Mesothelial cell of epicardium (in vitro differentiated cells): ENCODE measurements around the gene ZFP30. TPM values are rescaled to one million over a fixed set of nuclear protein-coding genes. Genes with fewer than 3 reads are reported as not detected.
"Not testable (repeated sequence)": the region's sequence is repeated elsewhere in the genome, so short reads cannot be mapped to it uniquely, and the experiment has no call there.

Source experiments
- DNase-seq, 2 experiments: peaks; one replicate each; pipeline ENCODE4 v3.0.0; 2021; ENCODE audit warnings: low spot score in 2 of 2; ENCODE audit not compliant: unreplicated experiment in 2 of 2
- H3K27ac Mint-ChIP-seq: 2 replicates; pipeline ENCODE4 v1.8.0; 2021; ENCODE audit warnings: mixed read lengths
- H3K27me3 Mint-ChIP-seq: 2 replicates; pipeline ENCODE4 v1.8.0; 2021; ENCODE audit warnings: low read depth, mixed read lengths
- H3K36me3 Mint-ChIP-seq: 2 replicates; pipeline ENCODE4 v1.8.0; 2021; ENCODE audit warnings: mixed read lengths
- H3K4me1 Mint-ChIP-seq: 2 replicates; pipeline ENCODE4 v1.8.0; 2021; ENCODE audit warnings: mixed read lengths
- H3K4me3 Mint-ChIP-seq: 2 replicates; pipeline ENCODE4 v1.8.0; 2021; ENCODE audit warnings: mild to moderate bottlenecking, moderate library complexity, mixed read lengths
- H3K9me3 Mint-ChIP-seq: 2 replicates; pipeline ENCODE4 v1.8.0; 2021; ENCODE audit warnings: mixed read lengths
- total RNA-seq: library from RNA; stranded (reverse); gene quantifications from 3 replicates; pipeline ENCODE4 v1.2.1, GENCODE V29; 2021
- TF ChIP-seq, protein P1 (sequence below): fragments of 200-600 bp; sonication (generic); IDR thresholded peaks from one replicate; pipeline ENCODE4 v1.5.0; 2021; ENCODE audit warnings: antibody characterized with exemption; ENCODE audit not compliant: unreplicated experiment

ZFP30 gene
- total RNA-seq, 1 donor from 2014 or later: 27.7 TPM

DNA sequence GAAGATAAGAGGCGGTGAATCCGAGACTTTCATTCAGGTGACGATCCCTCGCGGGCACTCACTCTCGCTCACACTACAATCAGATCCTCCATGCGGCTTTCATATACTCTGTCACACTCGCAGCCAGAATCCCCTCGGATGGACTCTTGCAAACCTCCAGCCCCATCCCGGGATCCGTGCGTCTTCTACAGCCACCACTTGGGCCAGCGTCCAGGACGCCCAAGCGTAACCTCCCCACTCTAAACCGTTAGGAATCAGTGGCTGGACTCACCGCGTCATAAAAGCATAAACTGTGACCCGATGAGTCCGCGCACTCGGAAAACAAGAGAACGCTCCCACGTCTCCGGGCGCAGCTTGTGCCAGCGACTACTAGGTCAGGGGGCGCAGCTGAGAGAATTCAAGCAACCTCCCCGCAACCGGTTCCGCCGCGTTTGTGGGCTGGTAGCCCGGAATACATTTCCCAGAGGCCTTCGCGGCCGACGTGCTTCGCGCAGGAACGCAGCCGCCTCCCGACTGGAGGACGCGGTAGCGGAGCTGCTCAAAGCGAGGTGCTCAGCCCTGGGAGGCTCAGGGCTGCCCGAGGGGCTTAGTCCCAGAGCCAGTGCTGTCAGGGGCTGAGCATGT lies 36.7 kb upstream of the ZFP30 start:
- peaks cover 10% of the 10 kb centered on the region for H3K4me1 Mint-ChIP-seq

DNA sequence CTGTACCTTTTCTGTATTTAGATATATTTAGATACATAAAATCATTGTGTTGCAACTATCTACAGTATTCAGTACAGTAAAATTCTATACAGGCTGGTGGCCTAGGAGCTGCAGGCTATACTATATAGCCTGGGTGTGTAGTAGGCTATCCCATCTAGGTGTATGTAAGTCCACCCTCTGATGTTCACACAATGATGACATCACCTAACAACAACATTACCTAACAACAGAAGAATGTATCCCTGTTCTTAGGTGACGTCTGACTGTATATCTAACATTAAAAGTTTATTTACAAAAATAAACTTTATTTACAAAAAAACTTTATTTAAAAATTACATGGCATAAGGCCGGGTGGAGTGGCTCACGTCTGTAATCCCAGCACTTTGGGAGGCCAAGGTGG lies 28.3 kb upstream of the ZFP30 start:
- peaks cover 41% of the 10 kb centered on the region for H3K36me3 Mint-ChIP-seq
- peaks cover 39% of the 10 kb centered on the region for H3K9me3 Mint-ChIP-seq
- DNase-seq: no peak
- no peak overlapping the region for H3K4me3 Mint-ChIP-seq
- no peaks in the 10 kb centered on the region for H3K27me3 Mint-ChIP-seq
- TF ChIP-seq, protein P1, sequence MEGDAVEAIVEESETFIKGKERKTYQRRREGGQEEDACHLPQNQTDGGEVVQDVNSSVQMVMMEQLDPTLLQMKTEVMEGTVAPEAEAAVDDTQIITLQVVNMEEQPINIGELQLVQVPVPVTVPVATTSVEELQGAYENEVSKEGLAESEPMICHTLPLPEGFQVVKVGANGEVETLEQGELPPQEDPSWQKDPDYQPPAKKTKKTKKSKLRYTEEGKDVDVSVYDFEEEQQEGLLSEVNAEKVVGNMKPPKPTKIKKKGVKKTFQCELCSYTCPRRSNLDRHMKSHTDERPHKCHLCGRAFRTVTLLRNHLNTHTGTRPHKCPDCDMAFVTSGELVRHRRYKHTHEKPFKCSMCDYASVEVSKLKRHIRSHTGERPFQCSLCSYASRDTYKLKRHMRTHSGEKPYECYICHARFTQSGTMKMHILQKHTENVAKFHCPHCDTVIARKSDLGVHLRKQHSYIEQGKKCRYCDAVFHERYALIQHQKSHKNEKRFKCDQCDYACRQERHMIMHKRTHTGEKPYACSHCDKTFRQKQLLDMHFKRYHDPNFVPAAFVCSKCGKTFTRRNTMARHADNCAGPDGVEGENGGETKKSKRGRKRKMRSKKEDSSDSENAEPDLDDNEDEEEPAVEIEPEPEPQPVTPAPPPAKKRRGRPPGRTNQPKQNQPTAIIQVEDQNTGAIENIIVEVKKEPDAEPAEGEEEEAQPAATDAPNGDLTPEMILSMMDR: no peak
- H3K27ac Mint-ChIP-seq: no peak overlapping the region
- H3K4me1 Mint-ChIP-seq: no peaks in the 10 kb centered on the region

More for the DNA sequence above, 36.7 kb upstream of the ZFP30 start:
- peaks cover 18% of the 10 kb centered on the region for H3K36me3 Mint-ChIP-seq
- H3K4me3 Mint-ChIP-seq: peak overlapping the region; percentile 95
- H3K27ac Mint-ChIP-seq: peak overlapping the region; percentile 95
- TF ChIP-seq, protein P1: no peak
- DNase-seq: peak; percentile 57 to 78
- peaks cover 15% of the 10 kb centered on the region for H3K9me3 Mint-ChIP-seq
- H3K27me3 Mint-ChIP-seq: no peaks in the 10 kb centered on the region

DNA sequence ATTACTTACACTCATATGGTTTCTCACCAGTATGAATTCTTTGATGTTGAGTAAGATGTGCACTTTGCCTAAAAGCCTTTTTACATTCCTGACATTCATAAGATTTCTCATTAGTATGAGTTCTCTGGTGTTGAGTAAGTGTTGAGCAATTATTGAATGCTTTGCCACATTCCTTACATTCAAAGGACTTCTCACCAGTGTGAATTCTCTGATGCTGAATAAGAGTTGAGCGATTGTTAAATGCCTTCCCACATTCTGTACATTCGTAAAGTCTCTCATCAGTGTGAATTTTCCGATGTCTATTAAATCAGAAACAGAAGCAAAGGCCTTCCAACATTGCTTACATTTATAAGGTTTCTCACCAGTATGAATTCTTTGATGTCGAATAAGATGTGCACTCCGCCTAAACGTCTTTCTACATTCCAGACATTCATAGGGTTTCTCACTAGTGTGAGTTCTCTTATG lies 14.2 kb upstream of the ZFP30 start:
- peaks cover 41% of the 10 kb centered on the region for H3K9me3 Mint-ChIP-seq
- no peaks in the 10 kb centered on the region for H3K4me1 Mint-ChIP-seq
- no peak for DNase-seq
- H3K27me3 Mint-ChIP-seq: no peaks in the 10 kb centered on the region
- no peak overlapping the region for H3K4me3 Mint-ChIP-seq
- H3K36me3 Mint-ChIP-seq: peaks cover 15% of the 10 kb centered on the region
- H3K27ac Mint-ChIP-seq: no peak overlapping the region
- TF ChIP-seq, protein P1: no peak

DNA sequence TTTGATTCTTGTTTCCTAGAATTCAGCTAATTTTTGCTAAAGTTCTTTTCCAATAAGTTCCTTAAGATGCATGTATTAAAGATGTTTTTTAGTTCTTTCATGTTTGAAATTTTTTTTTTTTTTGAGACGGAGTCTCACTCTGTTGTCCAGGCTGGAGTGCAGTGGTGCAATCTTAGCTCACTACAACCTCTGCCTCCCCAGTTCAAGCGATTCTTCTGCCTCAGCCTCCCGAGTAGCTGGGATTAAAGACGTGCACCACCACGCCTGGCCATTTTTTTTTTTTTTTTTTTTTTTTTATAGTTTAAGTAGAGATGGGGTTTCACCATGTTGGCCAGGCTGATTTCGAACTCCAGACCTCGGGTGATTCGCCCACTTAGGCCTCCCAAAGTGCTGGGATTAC lies 1.9 kb upstream of the ZFP30 start:
- H3K4me1 Mint-ChIP-seq: peaks cover 20% of the 10 kb centered on the region
- DNase-seq, H3K27me3 Mint-ChIP-seq: not testable (repeated sequence)
- peaks cover 16% of the 10 kb centered on the region for H3K36me3 Mint-ChIP-seq
- peak overlapping the region; percentile 25 for H3K27ac Mint-ChIP-seq
- H3K4me3 Mint-ChIP-seq: peak overlapping the region; percentile 94
- peaks cover 27% of the 10 kb centered on the region for H3K9me3 Mint-ChIP-seq

DNA sequence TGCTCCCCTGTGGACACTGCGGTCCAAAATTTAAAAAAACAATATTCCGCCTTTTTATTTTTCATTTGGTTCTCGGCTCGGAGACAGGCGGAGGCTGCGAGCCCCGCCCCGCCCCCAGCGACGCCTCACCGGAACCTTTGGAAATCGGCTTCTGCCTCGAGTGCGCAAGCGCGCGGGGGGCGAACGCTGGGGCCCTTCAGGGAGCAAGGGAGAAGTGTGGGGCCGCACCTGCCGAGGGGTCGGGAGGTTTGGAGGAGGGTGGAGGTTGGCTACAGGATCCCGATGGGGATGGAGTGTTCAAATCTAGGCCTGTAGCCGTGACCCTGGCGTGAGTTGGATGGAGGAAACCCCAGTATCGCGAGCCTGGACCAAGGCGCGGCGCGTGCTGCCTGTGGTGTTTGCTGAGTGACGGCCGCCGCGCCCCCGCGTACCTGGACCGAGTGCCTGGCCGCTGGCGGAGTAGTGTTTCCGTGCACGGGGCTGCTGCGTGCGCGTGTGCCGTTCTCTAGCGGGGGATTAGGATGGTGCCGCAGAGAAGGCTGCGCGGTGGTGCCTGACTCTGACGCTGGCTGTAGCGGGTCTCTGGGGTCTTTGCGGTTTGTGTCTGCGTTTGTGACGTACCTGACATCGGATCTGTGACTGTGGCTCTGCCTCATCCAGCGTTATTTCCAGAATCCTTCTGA lies 565 bp upstream of the ZFP30 start:
- H3K4me3 Mint-ChIP-seq: peak overlapping the region; percentile 94
- H3K27me3 Mint-ChIP-seq: no peaks in the 10 kb centered on the region
- H3K27ac Mint-ChIP-seq: peak overlapping the region; percentile 92
- TF ChIP-seq, protein P1: no peak
- DNase-seq: peak; percentile 81 to 91
- H3K36me3 Mint-ChIP-seq: peaks cover 13% of the 10 kb centered on the region
- H3K9me3 Mint-ChIP-seq: peaks cover 22% of the 10 kb centered on the region
- H3K4me1 Mint-ChIP-seq: peaks cover 20% of the 10 kb centered on the region

DNA sequence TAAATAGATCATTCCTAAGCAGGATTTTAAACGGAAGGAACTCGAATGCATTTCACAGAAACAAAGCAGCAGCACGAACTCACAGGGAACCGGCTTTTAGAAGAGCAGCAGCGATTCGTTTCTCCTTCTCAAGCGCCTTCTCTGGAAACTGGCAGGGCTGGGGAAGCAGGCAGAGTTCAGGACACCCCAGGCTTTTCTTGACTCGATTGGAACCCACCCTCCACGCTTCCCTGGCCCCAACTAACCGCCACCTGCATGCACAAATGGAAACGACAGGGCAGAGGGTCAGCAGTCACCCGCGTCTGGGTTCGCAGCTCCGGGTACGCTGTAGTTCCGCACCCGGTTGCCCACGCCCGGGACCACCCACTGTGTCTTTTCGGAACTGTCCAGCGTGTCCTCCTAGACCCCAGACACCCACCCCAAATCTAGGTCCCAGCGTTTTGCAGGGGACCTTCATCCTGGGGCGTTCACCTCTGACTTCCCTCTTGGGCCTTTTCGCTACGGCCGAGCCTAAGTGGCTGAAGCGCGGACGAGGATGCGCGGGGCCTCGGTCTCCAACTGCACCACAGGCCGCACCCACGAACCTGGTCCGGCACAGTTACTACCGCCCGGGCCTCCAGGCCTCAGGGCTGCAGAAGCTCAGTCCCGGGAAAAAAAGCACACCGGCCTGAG lies 500 bp downstream of the ZFP30 start:
- Mint-ChIP-seq H3K27me3 (no peaks in the 10 kb centered on the region), H3K36me3 (peaks cover 16% of the 10 kb centered on the region), H3K4me3 (peak overlapping the region; percentile 94), H3K27ac (peak overlapping the region; percentile 92), H3K4me1 (peaks cover 20% of the 10 kb centered on the region), H3K9me3 (peaks cover 16% of the 10 kb centered on the region)
- DNase-seq: no peak
- TF ChIP-seq, protein P1: no peak
